T-helper 2 cell treated with Interferon-gamma antibody and Interleukin-4, amounts not matched to agents 5 μg/mL and 100 μg/mL, for 36 hours (primary cell): ENCODE measurements around the gene PPP1R37.
A peak's percentile ranks its signal among the peaks of the same experiment; 100 is the strongest.

Source experiments
- DNase-seq: peaks from one replicate; pipeline ENCODE4 v3.0.0; 2021; ENCODE audit warnings: low spot score
- H3K27ac Mint-ChIP-seq: one replicate; pipeline ENCODE4 v1.8.0; 2021; ENCODE audit warnings: mild to moderate bottlenecking, mixed read lengths
- H3K27me3 Mint-ChIP-seq: one replicate; pipeline ENCODE4 v1.8.0; 2021; ENCODE audit warnings: low read depth, mixed read lengths
- H3K36me3 Mint-ChIP-seq: one replicate; pipeline ENCODE4 v1.8.0; 2021; ENCODE audit warnings: low read depth, mixed read lengths
- H3K4me1 Mint-ChIP-seq: one replicate; pipeline ENCODE4 v1.8.0; 2021; ENCODE audit warnings: low read depth, mixed read lengths
- H3K4me3 Mint-ChIP-seq: one replicate; pipeline ENCODE4 v1.8.0; 2022; ENCODE audit warnings: mild to moderate bottlenecking, moderate library complexity, mixed read lengths
- H3K9me3 Mint-ChIP-seq: one replicate; pipeline ENCODE4 v1.8.0; 2021; ENCODE audit warnings: mixed read lengths

PPP1R37 gene

GRCh38 chr19:45137179-45137761, 44.3 kb downstream of the PPP1R37 start:
- Mint-ChIP-seq H3K9me3 (no peaks in the 10 kb centered on the region), H3K4me3 (no peak overlapping the region), H3K27ac (no peak overlapping the region), H3K4me1 (peaks cover 3% of the 10 kb centered on the region), H3K36me3 (no peaks in the 10 kb centered on the region), H3K27me3 (no peaks in the 10 kb centered on the region)
- DNase-seq: no peak

- Mint-ChIP-seq H3K27ac (no peak overlapping the region), H3K9me3 (no peaks in the 10 kb centered on the region), H3K4me1 (peaks cover 3% of the 10 kb centered on the region), H3K36me3 (peaks cover 6% of the 10 kb centered on the region), H3K4me3 (no peak overlapping the region), H3K27me3 (no peaks in the 10 kb centered on the region)
- no peak for DNase-seq
Observed at GRCh38 chr19:45138303-45138751, 45.3 kb downstream of the PPP1R37 start.

GRCh38 chr19:45139286-45140143, 46.5 kb downstream of the PPP1R37 start:
- H3K27me3 Mint-ChIP-seq: no peaks in the 10 kb centered on the region

GRCh38 chr19:45140144-45140503, 47.1 kb downstream of the PPP1R37 start:
- Mint-ChIP-seq H3K9me3 (no peaks in the 10 kb centered on the region), H3K4me1 (peaks cover 3% of the 10 kb centered on the region), H3K27me3 (no peaks in the 10 kb centered on the region), H3K27ac (no peak overlapping the region), H3K36me3 (peaks cover 8% of the 10 kb centered on the region), H3K4me3 (no peak overlapping the region)
- DNase-seq: no peak

More at GRCh38 chr19:45139286-45140143, 46.5 kb downstream of the PPP1R37 start:
- Mint-ChIP-seq H3K36me3 (peaks cover 8% of the 10 kb centered on the region), H3K9me3 (no peaks in the 10 kb centered on the region), H3K4me3 (no peak overlapping the region), H3K27ac (no peak overlapping the region), H3K4me1 (peaks cover 3% of the 10 kb centered on the region)
- DNase-seq: no peak

- H3K27ac Mint-ChIP-seq: no peak overlapping the region
- no peaks in the 10 kb centered on the region for H3K27me3 Mint-ChIP-seq
- H3K36me3 Mint-ChIP-seq: peaks cover 8% of the 10 kb centered on the region
- peaks cover 3% of the 10 kb centered on the region for H3K4me1 Mint-ChIP-seq
- H3K4me3 Mint-ChIP-seq: no peak overlapping the region
- H3K9me3 Mint-ChIP-seq: no peaks in the 10 kb centered on the region
- no peak for DNase-seq
Observed at GRCh38 chr19:45140533-45140932, 47.6 kb downstream of the PPP1R37 start.

GRCh38 chr19:45141203-45141900, 48.4 kb downstream of the PPP1R37 start:
- H3K27me3 Mint-ChIP-seq: no peaks in the 10 kb centered on the region
- H3K27ac Mint-ChIP-seq: no peak overlapping the region
- H3K36me3 Mint-ChIP-seq: peaks cover 8% of the 10 kb centered on the region
- H3K9me3 Mint-ChIP-seq: no peaks in the 10 kb centered on the region
- peaks cover 3% of the 10 kb centered on the region for H3K4me1 Mint-ChIP-seq
- DNase-seq: no peak
- H3K4me3 Mint-ChIP-seq: no peak overlapping the region

GRCh38 chr19:45142016-45142725, 49.2 kb downstream of the PPP1R37 start:
- Mint-ChIP-seq H3K27me3 (no peaks in the 10 kb centered on the region), H3K9me3 (no peaks in the 10 kb centered on the region), H3K36me3 (peaks cover 8% of the 10 kb centered on the region), H3K4me1 (peaks cover 1% of the 10 kb centered on the region), H3K27ac (peak overlapping the region; percentile 31), H3K4me3 (no peak overlapping the region)
- DNase-seq: no peak

GRCh38 chr19:45142726-45143110, 49.7 kb downstream of the PPP1R37 start:
- DNase-seq: no peak
- H3K27me3 Mint-ChIP-seq: no peaks in the 10 kb centered on the region
- no peak overlapping the region for H3K4me3 Mint-ChIP-seq
- H3K27ac Mint-ChIP-seq: peak overlapping the region; percentile 31
- no peaks in the 10 kb centered on the region for H3K4me1 Mint-ChIP-seq
- no peaks in the 10 kb centered on the region for H3K9me3 Mint-ChIP-seq
- H3K36me3 Mint-ChIP-seq: peaks cover 8% of the 10 kb centered on the region

- Mint-ChIP-seq H3K27ac (no peak overlapping the region), H3K36me3 (peaks cover 9% of the 10 kb centered on the region), H3K9me3 (no peaks in the 10 kb centered on the region), H3K27me3 (no peaks in the 10 kb centered on the region), H3K4me1 (peaks cover 3% of the 10 kb centered on the region), H3K4me3 (no peak overlapping the region)
- no peak for DNase-seq
Observed at GRCh38 chr19:45144431-45145269, 51.7 kb downstream of the PPP1R37 start.

- H3K4me3 Mint-ChIP-seq: no peak overlapping the region
- H3K36me3 Mint-ChIP-seq: peaks cover 9% of the 10 kb centered on the region
- H3K27ac Mint-ChIP-seq: no peak overlapping the region
Observed at GRCh38 chr19:45145270-45146189, 52.6 kb downstream of the PPP1R37 start.

GRCh38 chr19:45146251-45146650, 53.3 kb downstream of the PPP1R37 start:
- peaks cover 3% of the 10 kb centered on the region for H3K4me1 Mint-ChIP-seq
- DNase-seq: no peak
- H3K27me3 Mint-ChIP-seq: no peaks in the 10 kb centered on the region
- no peaks in the 10 kb centered on the region for H3K9me3 Mint-ChIP-seq
- H3K4me3 Mint-ChIP-seq: no peak overlapping the region
- no peak overlapping the region for H3K27ac Mint-ChIP-seq
- peaks cover 9% of the 10 kb centered on the region for H3K36me3 Mint-ChIP-seq

More at GRCh38 chr19:45145270-45146189, 52.6 kb downstream of the PPP1R37 start:
- no peak for DNase-seq
- Mint-ChIP-seq H3K27me3 (no peaks in the 10 kb centered on the region), H3K4me1 (peaks cover 3% of the 10 kb centered on the region), H3K9me3 (no peaks in the 10 kb centered on the region)

GRCh38 chr19:45146741-45147205, 53.8 kb downstream of the PPP1R37 start:
- DNase-seq: no peak
- Mint-ChIP-seq H3K4me3 (no peak overlapping the region), H3K36me3 (peaks cover 9% of the 10 kb centered on the region), H3K27ac (no peak overlapping the region), H3K4me1 (peaks cover 3% of the 10 kb centered on the region), H3K9me3 (no peaks in the 10 kb centered on the region), H3K27me3 (peaks cover 5% of the 10 kb centered on the region)
